IMR-90 (cell line): ENCODE data around the gene VPS26A. TPM values are rescaled to one million over a fixed set of nuclear protein-coding genes. Genes with fewer than 3 reads are reported as not detected.

Source experiments
- ATAC-seq: fragments of 200-7000 bp; cut with Tn5 transposase; 2 replicates; pipeline ENCODE4 v1.9.1; 2020; ENCODE audit warnings: low read depth, mild to moderate bottlenecking, moderate library complexity
- BruUV-seq: library from RNA; stranded (reverse); fragments of 400-500 nt; replicated peaks from 2 replicates; lab custom pipeline; 2021; lab: Mats Ljungman, UMichigan
- CTCF ChIA-PET: fragments of 300-600 bp; formaldehyde crosslinking; extraction: SDS; loops from one replicate; lab custom pipeline; 2021; ENCODE audit warnings: antibody characterized with exemption; lab: Yijun Ruan, JAX
- POLR2A ChIA-PET: fragments of 300-600 bp; sonication (Branson Sonifier 250); formaldehyde crosslinking; loops from one replicate; lab custom pipeline; 2022; ENCODE audit warnings: antibody characterized with exemption; ENCODE audit not compliant: unreplicated experiment; lab: Charles Lee
- DNase-seq: peaks from one replicate; pipeline ENCODE4 v3.0.0; 2013
- H2AFZ ChIP-seq: replicated peaks from 2 replicates; pipeline ENCODE3; 2013; ENCODE audit warnings: low read length, mild to moderate bottlenecking; ENCODE audit not compliant: poor library complexity
- H2AK5ac ChIP-seq: 2 replicates; pipeline ENCODE4 v1.6.1; 2013; ENCODE audit warnings: low read depth, low read length, inconsistent platforms
- H2AK9ac ChIP-seq: replicated peaks from 2 replicates; pipeline ENCODE3; 2013; ENCODE audit warnings: mild to moderate bottlenecking, low read depth, low read length, moderate library complexity; ENCODE audit not compliant: poor library complexity
- H2BK120ac ChIP-seq: 2 replicates; pipeline ENCODE4 v1.6.1; 2013; ENCODE audit warnings: low read depth, low read length, inconsistent platforms
- H2BK15ac ChIP-seq: 3 replicates; pipeline ENCODE4 v1.6.1; 2013; ENCODE audit warnings: low read depth, low read length, inconsistent platforms
- H2BK20ac ChIP-seq: 2 replicates; pipeline ENCODE4 v1.6.1; 2013; ENCODE audit warnings: low read depth, mild to moderate bottlenecking, inconsistent platforms, low read length, moderate library complexity
- H2BK5ac ChIP-seq: 2 replicates; pipeline ENCODE4 v1.6.1; 2013; ENCODE audit warnings: mild to moderate bottlenecking, low read depth, low read length, inconsistent platforms; ENCODE audit not compliant: poor library complexity, severe bottlenecking
- H3K14ac ChIP-seq: replicated peaks from 2 replicates; pipeline ENCODE4 v1.6.1; 2013; ENCODE audit warnings: low read depth, low read length, inconsistent platforms
- H3K18ac ChIP-seq: 2 replicates; pipeline ENCODE4 v1.6.1; 2013; ENCODE audit warnings: low read depth, low read length, control low read depth
- H3K23ac ChIP-seq: 2 replicates; pipeline ENCODE4 v1.6.1; 2013; ENCODE audit warnings: low read depth, low read length, inconsistent platforms
- H3K27ac ChIP-seq: 2 replicates; pipeline ENCODE4 v1.5.1; 2013; ENCODE audit warnings: mild to moderate bottlenecking, control low read depth, low read length; ENCODE audit not compliant: insufficient read depth
- H3K27me3 ChIP-seq: 2 replicates; pipeline ENCODE4 v1.6.1; 2013; ENCODE audit warnings: low read length; ENCODE audit not compliant: control insufficient read depth, insufficient read depth
- H3K36me3 ChIP-seq: 2 replicates; pipeline ENCODE4 v1.6.1; 2013; ENCODE audit warnings: low read length, mixed read lengths; ENCODE audit not compliant: control insufficient read depth, insufficient read depth
- H3K4ac ChIP-seq: 2 replicates; pipeline ENCODE4 v1.6.1; 2013; ENCODE audit warnings: low read depth, low read length, inconsistent platforms
- H3K4me1 ChIP-seq: 2 replicates; pipeline ENCODE4 v1.6.1; 2013; ENCODE audit warnings: low read length, mixed read lengths; ENCODE audit not compliant: control insufficient read depth, insufficient read depth
- H3K4me2 ChIP-seq: 2 replicates; pipeline ENCODE4 v1.6.1; 2013; ENCODE audit warnings: low read depth, mild to moderate bottlenecking, control low read depth, low read length, moderate library complexity
- H3K4me3 ChIP-seq: 2 replicates; pipeline ENCODE4 v1.5.1; 2013; ENCODE audit warnings: low read depth, mild to moderate bottlenecking, control low read depth, low read length, moderate library complexity; ENCODE audit not compliant: insufficient read depth
- H3K56ac ChIP-seq: 2 replicates; pipeline ENCODE4 v1.6.1; 2013; ENCODE audit warnings: low read length, inconsistent platforms; ENCODE audit not compliant: insufficient read depth; ENCODE audit errors: extremely low read depth
- H3K79me1 ChIP-seq, 2 experiments: 2 replicates each; pipeline ENCODE4 v1.6.1; 2013; ENCODE audit warnings: low read length in 2 of 2, inconsistent platforms in 1 of 2, low read depth in 1 of 2
- H3K9ac ChIP-seq: 2 replicates; pipeline ENCODE4 v1.6.1; 2013; ENCODE audit warnings: low read depth, low read length, control low read depth
- H3K9me1 ChIP-seq: 2 replicates; pipeline ENCODE4 v1.6.1; 2013; ENCODE audit warnings: low read length, inconsistent platforms; ENCODE audit not compliant: insufficient read depth
- H3K9me3 ChIP-seq: 2 replicates; pipeline ENCODE4 v1.6.1; 2013; ENCODE audit warnings: low read length; ENCODE audit not compliant: control insufficient read depth, insufficient read depth
- H4K20me1 ChIP-seq: 2 replicates; pipeline ENCODE4 v1.6.1; 2013; ENCODE audit warnings: low read length, inconsistent platforms; ENCODE audit not compliant: insufficient read depth
- H4K5ac ChIP-seq: 2 replicates; pipeline ENCODE4 v1.6.1; 2013; ENCODE audit warnings: mild to moderate bottlenecking, low read depth, low read length, control low read depth
- H4K8ac ChIP-seq, 2 experiments: 2 replicates each; pipeline ENCODE4 v1.6.1; 2013; ENCODE audit warnings: low read depth in 2 of 2, low read length in 2 of 2, control low read depth in 1 of 2, inconsistent platforms in 1 of 2
- H4K91ac ChIP-seq: 2 replicates; pipeline ENCODE4 v1.6.1; 2013; ENCODE audit warnings: low read depth, low read length, inconsistent platforms; ENCODE audit not compliant: insufficient read depth
- BHLHE40 ChIP-seq: fragments of 150-350 bp; IDR thresholded peaks from 2 replicates; pipeline ENCODE4 v1.6.1; 2016; ENCODE audit warnings: mild to moderate bottlenecking, low read depth, low read length
- CEBPB ChIP-seq: IDR thresholded peaks from 2 replicates; pipeline ENCODE4 v1.6.1; 2012; ENCODE audit warnings: low read depth, low read length, improper control_type of control experiment
- CTCF ChIP-seq: conservative IDR thresholded peaks from 2 replicates; pipeline ENCODE4 v1.5.1; 2012; ENCODE audit warnings: mild to moderate bottlenecking, low read depth, low read length, improper control_type of control experiment
- ELK1 ChIP-seq: fragments of 150-350 bp; IDR thresholded peaks from 2 replicates; pipeline ENCODE4 v1.6.1; 2016; ENCODE audit warnings: low read depth, mild to moderate bottlenecking, low read length, moderate library complexity, borderline replicate concordance
- FOS ChIP-seq: fragments of 150-350 bp; IDR thresholded peaks from 2 replicates; pipeline ENCODE4 v1.6.1; 2016; ENCODE audit warnings: low read depth, low read length
- MAFK ChIP-seq: IDR thresholded peaks from 2 replicates; pipeline ENCODE4 v1.6.1; 2012; ENCODE audit warnings: low read depth, low read length, improper control_type of control experiment
- NFE2L2 ChIP-seq: fragments of 150-350 bp; IDR thresholded peaks from 2 replicates; pipeline ENCODE4 v1.6.1; 2016; ENCODE audit warnings: low read depth, mild to moderate bottlenecking, low read length
- RAD21 ChIP-seq: IDR thresholded peaks from 2 replicates; pipeline ENCODE4 v1.6.1; 2012; ENCODE audit warnings: low read length, improper control_type of control experiment
- RCOR1 ChIP-seq: IDR thresholded peaks from 2 replicates; pipeline ENCODE4 v1.6.1; 2012; ENCODE audit warnings: mild to moderate bottlenecking, low read length, improper control_type of control experiment; ENCODE audit not compliant: insufficient replicate concordance
- RFX5 ChIP-seq: IDR thresholded peaks from 2 replicates; pipeline ENCODE4 v1.8.0; 2012; ENCODE audit warnings: low read depth, mild to moderate bottlenecking, low read length, moderate library complexity
- SMC3 ChIP-seq: fragments of 150-350 bp; IDR thresholded peaks from 2 replicates; pipeline ENCODE4 v1.6.1; 2016; ENCODE audit warnings: low read depth, mild to moderate bottlenecking, antibody characterized with exemption, low read length, moderate library complexity
- USF2 ChIP-seq: fragments of 150-350 bp; IDR thresholded peaks from 2 replicates; pipeline ENCODE4 v1.6.1; 2017; ENCODE audit warnings: mild to moderate bottlenecking, antibody characterized with exemption, low read length, low read depth
- WGBS, 2 experiments: methylation state at CpG; one replicate each; pipeline versions ENCODE4 v1.1.5 to v1.1.7; 2013; ENCODE audit warnings: missing lambda C conversion rate in 2 of 2; ENCODE audit not compliant: insufficient read length in 1 of 2; ENCODE audit errors: extremely low coverage in 2 of 2; 5-methylcytosine and 5-hydroxymethylcytosine counted together
- dilution Hi-C: fragments of 300-500 bp; cut with HindIII; formaldehyde crosslinking; loops from one replicate; pipeline ENCODE4 v1.14.3; 2018; ENCODE audit warnings: low sequenced_read_pairs; ENCODE audit not compliant: unreplicated experiment
- in situ Hi-C: fragments of 300-500 bp; cut with MboI; formaldehyde crosslinking; loops from 3 replicates; pipeline ENCODE4 v1.14.3; 2019; ENCODE audit warnings: low sequenced_read_pairs, inconsistent platforms, mixed read lengths
- intact Hi-C: fragments of 100-400 bp; cut with micrococcal nuclease; formaldehyde crosslinking; loops from 2 replicates; pipeline ENCODE4 v1.10.0; 2022
- polyA plus RNA-seq, 3 experiments: library from polyadenylated mRNA; depleted of rRNA; stranded (reverse); fragments of >200 nt; gene quantifications; 2 replicates each; pipeline ENCODE4 v1.2.3, GENCODE V29; 2012; ENCODE audit warnings: low replicate concordance in 1 of 3
- total RNA-seq: library from RNA; depleted of rRNA; stranded (reverse); fragments of >200 nt; gene quantifications from 2 replicates; pipeline ENCODE4 v1.2.3, GENCODE V29; 2012

VPS26A gene
- total and polyA plus RNA-seq, 2 of the 4 experiments (the other 2 are of a cell fraction) = 7.2 to 18.7 TPM

- no peaks in the 10 kb centered on the region for H3K27me3 ChIP-seq
- no peak overlapping the region for H3K27ac ChIP-seq
- H2BK120ac ChIP-seq = no peak overlapping the region
- H4K20me1 ChIP-seq = peaks cover 4% of the 10 kb centered on the region; the same call in 1 of the 2 replicates
- ChIA-PET POLR2A (no interaction called here), CTCF (interaction anchor here (0.6 kb wide), 1 partner anchor 393 kb away, joined by 3 read pairs; no protein-coding TSS in a partner anchor)
- no peaks in the 10 kb centered on the region for H3K4me1 ChIP-seq
- no peak overlapping the region for H3K18ac ChIP-seq
- no peaks in the 10 kb centered on the region for H3K36me3 ChIP-seq
- no peak overlapping the region for H4K8ac ChIP-seq
- DNase-seq (no peak), ATAC-seq (no peak)
- H3K4me2 ChIP-seq = no peak overlapping the region
- TF ChIP-seq BHLHE40 (no peak), FOS (no peak), USF2 (no peak), RFX5 (no peak), RAD21 (no peak), ELK1 (no peak), MAFK (no peak), RCOR1 (no peak), SMC3 (no peak), NFE2L2 (no peak), CTCF (no peak), CEBPB (no peak)
- no peak overlapping the region for H3K23ac ChIP-seq
- H2BK5ac ChIP-seq = no peak overlapping the region
- no peak overlapping the region for H2BK20ac ChIP-seq
- H2AK9ac ChIP-seq = no peak overlapping the region
- H3K9me1 ChIP-seq = no peaks in the 10 kb centered on the region; the same call in 1 of the 2 replicates
- no peak overlapping the region for H2AK5ac ChIP-seq
- intact Hi-C loops = no loop called here
- peaks cover 23 to 57% of the 10 kb centered on the region in 2 experiments; a peak in 3 of 4 replicates for H3K79me1 ChIP-seq
- no peak overlapping the region for H2BK15ac ChIP-seq
- no peak overlapping the region for H3K4me3 ChIP-seq
- no peak overlapping the region for H2AFZ ChIP-seq
- H3K9me3 ChIP-seq = no peaks in the 10 kb centered on the region
- H3K4ac ChIP-seq = no peak overlapping the region
- no peak overlapping the region for H4K5ac ChIP-seq
- H3K14ac ChIP-seq = no peak overlapping the region
- H3K9ac ChIP-seq = no peak overlapping the region
- WGBS, 2 experiments = 100% methylated on average over 1 of the region's 3 CpGs; no CpG with 5 or more reads in 1 of the 2 experiments
- no TSS peak for BruUV-seq
- dilution Hi-C loops = no loop called here
- in situ Hi-C loops = no loop called here
- H3K56ac ChIP-seq = no peak overlapping the region
- H4K91ac ChIP-seq = no peak overlapping the region
These were observed 28.0 kb downstream of the VPS26A start for GRCh38 chr10:69151984-69152383.
